NCI-H1105 treated with DMSO at 0.1 percent for 48 hours (cell line): ENCODE results near the gene FKBP7.
A peak's percentile ranks its signal among the peaks of the same experiment; 100 is the strongest.
"Not testable (repeated sequence)": the region's sequence is repeated elsewhere in the genome, so short reads cannot be mapped to it uniquely, and the experiment has no call there.

ENCODE experiments used
- DNase-seq: peaks from one replicate; lab custom pipeline; 2025; lab: John Stamatoyannopoulos, UW

Gene FKBP7, protein sequence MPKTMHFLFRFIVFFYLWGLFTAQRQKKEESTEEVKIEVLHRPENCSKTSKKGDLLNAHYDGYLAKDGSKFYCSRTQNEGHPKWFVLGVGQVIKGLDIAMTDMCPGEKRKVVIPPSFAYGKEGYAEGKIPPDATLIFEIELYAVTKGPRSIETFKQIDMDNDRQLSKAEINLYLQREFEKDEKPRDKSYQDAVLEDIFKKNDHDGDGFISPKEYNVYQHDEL

DNA sequence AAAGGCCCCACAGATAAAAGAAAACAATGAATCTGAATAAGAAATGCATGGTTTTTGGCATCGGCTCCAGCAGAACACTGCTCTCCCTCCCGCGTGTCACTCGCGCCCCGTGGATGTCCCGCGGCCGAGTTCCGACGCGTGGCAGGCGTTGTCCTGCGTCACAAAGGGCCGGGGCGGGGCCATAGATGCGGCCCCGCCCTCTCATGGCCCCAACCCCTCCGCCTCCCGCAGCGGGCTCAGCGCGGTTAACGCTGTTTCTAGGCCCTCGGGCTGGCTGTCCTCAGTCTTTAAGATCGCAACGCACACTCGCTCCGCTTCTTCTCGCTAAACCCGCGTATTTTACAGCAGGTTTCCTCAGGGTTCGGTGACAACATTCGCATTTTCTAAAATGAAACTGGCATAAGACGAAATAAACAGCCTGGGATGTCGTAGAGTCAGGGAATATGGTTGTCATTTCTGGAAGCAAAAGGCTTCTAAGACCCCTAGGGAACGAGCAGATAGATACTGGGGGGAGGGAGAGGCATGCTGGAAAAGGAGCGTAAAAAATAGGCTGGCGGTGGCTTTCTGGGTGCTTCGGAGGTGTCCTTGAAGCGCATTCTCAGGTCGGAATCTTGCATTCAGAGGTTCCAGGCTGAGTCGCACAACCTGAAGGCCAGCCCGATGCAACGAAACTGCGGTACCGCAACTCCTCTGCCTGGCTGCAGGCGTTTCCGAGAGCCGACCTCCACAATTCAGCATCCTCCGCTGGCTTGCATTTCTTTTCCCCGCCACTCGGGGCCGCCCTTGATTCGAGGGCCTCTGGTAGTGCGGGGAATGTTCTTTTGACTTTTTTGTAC lies at the start of gene FKBP7:
Gene FKBP7 (minus strand): TSS at position 162 of the 836 bp plus-strand sequence. CDS start 101 bp downstream, at position 61.
- peak; percentile 77 for DNase-seq

DNA sequence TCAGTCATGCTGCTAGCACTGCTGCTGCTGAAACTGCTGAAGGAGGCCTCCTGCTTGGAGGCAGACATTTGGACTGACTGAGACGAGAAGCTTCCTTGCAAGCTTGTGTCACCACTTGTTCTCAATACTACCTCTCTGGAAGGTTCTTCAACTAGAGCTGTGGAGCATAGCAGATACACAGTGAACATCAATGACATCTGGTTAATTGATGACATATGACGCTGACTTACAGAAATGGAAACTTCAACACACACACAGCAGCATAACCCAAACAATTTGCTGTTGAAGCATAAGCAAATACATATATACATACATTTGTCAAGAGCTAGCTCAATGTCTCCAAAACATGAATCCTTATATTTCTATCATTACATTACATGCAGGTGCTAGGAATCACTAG lies 49.2 kb upstream of the FKBP7 start:
- DNase-seq: no peak

DNA sequence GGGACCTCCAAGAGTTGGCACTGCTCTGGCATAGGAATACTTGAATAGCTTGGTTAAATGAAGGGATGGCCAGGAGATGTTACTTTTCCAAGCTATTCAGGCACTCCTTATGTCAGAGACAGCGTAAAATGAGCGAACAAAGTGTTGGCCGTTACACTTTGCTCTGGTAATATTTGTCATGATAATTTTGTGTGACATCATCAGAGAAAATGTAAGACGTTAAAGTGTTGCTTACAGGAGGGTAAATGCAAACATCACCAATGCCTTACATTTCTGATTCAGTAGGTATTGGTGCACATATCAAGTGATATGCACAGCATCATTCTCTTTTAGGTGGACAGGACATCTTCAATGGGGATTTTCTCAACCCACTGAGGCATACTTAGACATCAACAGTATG lies 47.9 kb upstream of the FKBP7 start:
- no peak for DNase-seq

DNA sequence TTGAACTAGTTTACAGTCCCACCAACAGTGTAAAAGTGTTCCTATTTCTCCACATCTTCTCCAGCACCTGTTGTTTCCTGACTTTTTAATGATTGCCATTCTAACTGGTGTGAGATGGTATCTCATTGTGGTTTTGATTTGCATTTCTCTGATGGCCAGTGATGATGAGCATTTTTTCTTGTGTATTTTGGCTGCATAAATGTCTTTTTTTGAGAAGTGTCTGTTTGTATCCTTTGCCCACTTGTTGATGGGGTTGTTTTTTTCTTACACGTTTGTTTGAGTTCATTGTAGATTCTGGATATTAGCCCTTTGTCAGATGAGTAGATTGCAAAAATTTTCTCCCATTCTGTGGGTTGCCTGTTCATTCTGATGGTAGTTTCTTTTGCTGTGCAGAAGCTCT lies 47.1 kb upstream of the FKBP7 start:
- not testable (repeated sequence) for DNase-seq

DNA sequence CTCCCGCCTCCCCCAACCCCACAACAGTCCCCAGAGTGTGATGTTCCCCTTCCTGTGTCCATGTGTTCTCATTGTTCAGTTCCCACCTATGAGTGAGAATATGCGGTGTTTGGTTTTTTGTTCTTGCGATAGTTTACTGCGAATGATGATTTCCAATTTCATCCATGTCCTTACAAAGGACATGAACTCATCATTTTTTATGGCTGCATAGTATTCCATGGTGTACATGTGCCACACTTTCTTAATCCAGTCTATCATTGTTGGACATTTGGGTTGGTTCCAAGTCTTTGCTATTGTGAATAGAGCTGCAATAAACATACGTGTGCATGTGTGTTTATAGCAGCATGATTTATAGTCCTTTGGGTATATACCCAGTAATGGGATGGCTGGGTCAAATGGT lies 46.6 kb upstream of the FKBP7 start:
- DNase-seq: not testable (repeated sequence)

DNA sequence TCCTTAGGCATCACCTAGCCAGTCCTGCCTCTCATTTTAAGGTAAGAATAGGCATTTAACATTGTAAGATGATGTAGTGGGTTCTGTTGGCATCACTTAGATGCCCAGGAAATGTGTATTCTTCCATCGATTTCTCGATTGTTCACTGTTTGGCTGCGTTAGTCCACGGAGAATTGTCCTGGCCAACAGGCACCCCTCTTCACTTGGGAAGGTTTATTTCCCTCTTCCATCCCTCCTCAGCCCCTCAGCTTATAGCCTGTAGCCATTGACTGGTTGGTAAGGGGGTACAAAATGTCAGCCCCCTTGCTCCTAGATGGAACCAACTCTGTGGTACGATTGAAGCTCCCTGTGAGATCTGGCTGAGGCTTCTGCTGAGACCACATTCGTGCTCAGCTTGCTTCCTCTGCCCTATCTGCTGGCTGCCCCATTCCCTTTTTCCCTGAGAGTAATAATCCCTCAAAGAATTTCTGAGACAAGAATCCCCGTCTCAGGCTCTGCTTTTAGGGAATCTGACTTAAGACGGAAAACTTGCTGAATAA lies 45.3 kb upstream of the FKBP7 start:
- no peak for DNase-seq

DNA sequence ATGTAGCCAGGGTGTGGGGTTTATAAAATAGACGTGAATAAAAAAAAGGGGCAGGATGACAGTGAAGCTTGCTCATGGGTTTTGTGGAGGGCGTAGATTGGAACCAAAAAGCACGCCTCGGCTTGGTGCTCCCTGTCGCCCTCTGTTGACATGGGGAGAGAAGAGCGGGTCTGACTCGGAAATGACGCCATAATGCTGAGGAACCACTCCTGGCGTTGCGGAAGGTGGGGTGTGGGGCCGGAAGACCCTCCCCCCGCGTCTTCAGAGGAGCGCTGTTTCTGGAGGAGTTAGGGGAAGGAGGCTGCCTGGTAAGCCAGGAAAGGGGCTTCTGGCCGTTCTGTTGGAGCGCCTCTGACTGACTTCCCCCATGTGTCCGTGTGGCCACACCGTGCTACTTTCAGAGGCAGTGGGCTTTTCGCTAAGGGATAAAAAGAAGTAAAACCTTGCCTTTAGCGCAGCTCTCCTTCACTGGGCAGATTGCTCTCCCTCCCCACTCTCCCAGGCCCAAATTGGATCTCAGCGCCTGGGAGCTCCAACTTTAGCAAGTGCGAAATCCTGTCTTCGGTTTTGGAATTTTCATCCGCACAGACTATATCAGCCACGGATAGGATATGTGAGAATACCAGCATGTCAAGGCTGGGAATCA lies 44.7 kb upstream of the FKBP7 start:
- peak; percentile 77 for DNase-seq

DNA sequence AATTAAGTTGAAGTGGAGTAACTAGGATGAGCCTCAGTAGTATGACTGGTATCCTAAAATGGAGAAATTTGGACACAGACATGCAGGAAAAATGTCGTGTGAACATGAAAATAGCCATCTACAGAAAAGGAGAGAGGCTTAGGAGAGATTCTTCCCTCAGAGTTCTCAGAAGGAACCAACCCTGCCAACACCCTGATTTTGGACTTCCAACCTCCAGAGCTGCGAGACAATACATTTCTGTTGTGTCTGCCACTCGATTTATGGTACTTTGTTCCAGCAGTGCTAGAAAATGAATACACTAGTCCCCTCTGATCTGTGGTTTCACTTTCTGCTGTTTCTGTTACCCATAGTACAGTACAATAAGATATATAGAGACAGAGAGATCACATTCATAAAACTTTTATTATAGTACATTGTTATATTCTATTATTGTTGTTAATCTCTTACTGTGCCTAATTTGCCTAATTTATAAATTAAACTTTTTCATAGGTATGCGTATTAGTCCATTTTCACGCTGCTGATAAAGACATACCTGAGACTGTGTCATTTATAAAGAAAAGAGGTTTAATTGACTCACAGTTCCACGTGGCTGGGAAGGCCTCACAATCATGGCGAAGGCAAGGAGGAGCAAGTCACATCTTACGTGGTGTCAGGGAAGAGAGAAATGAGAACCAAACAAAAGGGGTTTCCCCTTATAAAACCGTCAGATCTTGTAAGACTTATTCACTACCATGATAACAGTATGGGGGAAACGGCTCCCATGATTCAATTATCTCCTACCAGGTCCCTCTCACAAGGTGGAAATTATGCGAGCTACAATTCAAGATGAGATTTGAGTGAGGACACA lies 43.1 kb upstream of the FKBP7 start:
- DNase-seq: no peak

DNA sequence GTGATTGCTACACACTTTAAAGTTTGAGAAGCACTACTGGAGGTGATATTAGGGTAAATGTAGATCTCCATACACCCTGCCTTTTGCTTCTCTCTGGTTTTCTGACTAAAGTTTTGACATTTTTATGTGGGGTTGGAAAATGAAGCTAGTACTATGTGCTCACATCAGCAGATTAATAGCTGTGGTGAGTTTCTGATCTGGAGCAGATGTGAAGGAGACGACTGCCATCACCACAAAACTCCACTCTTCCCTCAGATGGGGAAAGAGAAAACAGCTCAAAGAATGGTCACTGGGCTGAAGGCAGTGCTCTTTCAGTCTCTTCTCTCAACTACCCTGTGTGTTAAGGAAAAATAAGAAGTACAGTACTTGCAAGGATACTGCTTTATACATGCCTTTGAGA lies 39.1 kb upstream of the FKBP7 start:
- DNase-seq: no peak

DNA sequence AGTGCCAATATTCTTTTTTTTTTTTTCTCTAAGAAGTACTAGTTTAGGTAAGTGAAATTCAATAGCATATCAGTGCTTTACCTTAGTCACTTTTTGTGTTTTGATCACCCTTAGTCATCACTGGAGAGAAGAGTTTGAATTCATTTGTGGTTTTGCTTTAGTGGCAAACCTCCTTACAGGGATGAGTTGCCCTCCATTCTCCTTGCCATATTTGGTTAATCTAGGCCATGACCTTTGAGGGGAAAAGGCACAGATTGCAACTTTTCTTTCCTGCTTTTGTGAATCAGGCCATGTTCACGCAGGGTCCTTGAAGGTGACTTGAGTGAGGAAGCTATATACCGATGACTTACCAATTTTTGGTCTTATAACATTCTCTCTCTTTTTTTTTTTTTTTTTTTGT lies 36.3 kb upstream of the FKBP7 start:
- DNase-seq: no peak

DNA sequence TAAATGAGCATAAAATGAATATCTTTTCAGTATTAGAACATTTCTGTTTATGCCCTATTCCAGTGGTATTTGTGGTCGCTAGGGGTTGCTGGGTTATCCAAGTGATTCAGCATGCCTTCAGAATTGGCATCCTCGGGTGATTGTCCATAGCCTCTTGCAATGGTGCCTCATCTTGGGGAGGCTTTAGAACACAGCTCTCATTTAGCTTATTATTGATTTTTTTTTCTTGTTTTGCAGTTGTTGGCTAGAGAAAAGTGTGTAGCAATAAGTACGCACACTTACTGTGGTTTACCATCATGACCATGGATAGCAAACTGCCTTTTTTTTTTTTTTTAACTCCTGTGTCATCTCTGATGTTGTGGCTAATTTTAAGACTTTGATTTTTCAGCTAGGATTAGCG lies 35.5 kb upstream of the FKBP7 start:
- no peak for DNase-seq

DNA sequence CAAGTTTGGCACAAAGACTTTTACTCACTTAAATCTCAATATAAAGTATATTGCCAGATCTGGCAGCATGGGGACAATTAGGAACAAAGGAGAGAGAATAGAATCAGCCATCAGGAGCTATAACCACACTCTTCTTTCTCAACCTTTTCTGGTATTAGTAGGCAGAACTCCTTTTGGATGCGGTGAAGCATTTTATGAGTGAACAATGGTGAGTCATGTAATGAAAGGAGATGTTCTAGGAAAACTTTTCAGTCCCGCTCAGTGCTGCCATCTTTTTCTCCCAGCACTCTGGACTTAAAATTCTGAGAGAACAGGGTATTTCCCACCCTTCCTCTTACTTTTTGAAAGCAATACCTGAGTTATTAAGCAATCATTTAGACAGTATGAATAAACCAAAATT lies 34.1 kb upstream of the FKBP7 start:
- no peak for DNase-seq

DNA sequence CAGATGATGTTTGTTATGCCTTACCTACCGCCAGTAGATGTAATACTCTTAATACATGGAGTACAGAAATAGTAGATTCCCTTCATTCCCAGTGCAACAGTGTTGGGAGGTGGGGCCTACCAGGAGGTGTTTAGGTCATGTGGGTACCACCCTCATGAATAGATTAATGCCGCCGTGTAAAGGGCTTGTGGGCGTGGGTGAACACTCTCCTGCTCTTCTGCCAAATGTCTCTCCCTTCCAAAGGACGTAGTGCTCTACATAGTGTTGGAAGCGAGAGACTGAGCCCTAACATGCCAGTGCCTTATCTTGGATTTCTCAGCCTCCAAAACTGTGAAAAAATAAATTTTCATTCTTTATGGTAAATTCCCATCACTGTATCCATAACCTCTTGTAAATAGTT lies 32.0 kb upstream of the FKBP7 start:
- no peak for DNase-seq

DNA sequence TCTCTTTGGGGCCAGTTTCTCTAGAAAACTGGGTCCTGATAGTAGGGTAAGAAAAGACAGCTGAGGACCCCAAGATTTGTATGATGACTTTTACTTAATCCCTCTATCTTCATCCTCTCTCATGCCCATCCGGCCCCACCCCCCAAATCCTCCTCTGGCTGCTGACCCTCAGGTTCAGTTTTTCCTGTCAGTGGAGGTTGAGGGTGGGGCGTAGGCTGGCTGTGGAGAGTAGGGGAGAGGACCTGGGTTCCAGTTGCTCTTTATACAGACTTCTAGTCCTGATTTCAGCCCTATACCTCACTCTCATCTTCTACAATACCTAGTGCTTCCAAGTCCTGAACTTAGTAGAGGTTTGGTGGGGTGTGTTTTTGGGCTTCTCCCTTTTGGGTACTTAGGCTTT lies 30.2 kb upstream of the FKBP7 start:
- DNase-seq: no peak

DNA sequence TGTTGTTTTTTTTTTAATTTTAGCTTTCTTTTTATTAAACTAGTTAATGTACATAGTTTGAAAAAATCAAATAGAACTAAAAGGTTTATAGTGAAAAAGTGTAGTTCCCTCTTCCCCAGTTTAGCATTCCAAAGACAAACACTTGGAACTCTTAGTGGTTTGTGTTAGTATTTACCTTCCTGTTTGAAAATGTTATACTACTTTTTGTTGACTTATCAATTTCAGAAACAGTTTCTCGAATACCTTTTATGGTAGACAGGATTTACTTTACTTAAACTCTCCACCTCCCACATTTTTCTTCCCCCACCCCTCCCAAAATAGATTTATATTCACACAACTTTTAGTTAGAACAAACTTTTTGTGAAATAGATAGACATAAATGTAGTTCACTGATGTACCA lies 28.5 kb upstream of the FKBP7 start:
- DNase-seq: no peak

DNA sequence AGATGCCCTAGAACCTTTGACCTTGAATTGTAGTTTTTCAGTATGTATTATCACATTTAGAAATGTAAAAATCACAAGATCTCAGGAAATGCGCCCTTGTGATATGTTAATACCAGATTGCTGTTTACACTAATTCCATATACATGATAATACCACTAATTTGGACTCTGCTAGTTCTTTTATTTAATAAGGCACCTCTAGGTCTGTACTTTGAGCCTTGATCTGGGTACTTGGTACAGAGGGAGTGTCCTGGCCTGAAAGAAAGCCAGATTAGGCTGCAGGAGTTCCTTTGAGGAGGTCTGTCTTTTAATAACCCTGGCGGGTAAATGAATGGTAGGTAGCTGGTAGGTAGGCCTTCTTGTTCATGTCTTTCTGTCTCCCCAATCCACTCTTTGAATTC lies 28.1 kb upstream of the FKBP7 start:
- no peak for DNase-seq

DNA sequence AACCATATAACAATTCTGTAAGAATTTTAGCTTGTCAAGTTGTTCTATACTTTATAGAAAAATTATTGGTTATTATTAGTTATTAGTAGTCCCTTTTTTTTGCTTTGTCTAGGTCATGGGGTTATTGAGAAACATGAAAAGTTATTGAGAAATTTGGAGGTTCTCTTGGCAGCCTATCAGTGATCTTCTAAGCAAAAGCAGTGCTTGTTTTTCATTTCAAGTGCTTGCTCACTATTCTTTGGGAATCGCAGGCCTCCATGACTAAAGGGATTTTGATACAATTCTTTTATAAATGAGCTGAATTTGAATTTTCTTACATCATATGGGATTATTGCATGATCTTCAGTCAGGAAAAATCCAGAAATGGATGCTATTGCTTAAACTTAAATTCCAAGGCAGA lies 27.7 kb upstream of the FKBP7 start:
- no peak for DNase-seq

DNA sequence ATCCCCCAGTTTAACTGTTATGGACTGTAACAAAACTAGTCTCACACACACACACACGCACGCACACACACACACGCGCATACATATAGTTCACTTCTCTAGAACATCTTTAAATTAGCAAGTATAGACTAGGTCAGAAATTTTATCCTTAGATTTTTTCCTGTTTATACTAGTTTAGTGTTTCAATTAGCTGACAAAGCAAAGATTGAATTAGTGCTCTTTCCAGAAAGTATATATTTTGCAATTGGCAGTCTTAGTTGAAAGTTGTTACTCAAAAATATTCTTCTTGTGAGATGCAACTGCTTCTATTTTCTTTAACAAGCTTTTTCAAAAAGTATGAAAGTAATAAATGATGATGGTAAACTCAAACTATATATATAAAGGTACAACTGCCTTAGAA lies 24.4 kb upstream of the FKBP7 start:
- DNase-seq: no peak

DNA sequence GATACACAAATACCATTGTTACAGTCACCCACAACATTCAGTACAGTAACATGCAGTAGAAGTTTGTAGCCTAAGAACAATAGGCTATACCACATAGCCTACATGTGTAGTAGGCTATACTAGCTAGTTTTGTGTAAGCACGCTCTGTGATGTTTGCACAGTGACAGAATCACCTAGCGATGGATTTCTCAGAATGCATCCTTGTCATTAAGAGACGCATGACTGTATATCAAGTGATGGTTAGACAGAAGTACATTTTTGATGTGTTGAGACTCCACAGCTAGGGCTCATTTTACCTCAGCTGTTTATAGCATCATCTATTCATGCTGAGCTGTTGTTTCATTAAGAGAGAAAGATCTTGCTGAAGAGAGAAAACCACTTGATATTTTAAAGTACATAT lies 21.2 kb upstream of the FKBP7 start:
- DNase-seq: no peak

DNA sequence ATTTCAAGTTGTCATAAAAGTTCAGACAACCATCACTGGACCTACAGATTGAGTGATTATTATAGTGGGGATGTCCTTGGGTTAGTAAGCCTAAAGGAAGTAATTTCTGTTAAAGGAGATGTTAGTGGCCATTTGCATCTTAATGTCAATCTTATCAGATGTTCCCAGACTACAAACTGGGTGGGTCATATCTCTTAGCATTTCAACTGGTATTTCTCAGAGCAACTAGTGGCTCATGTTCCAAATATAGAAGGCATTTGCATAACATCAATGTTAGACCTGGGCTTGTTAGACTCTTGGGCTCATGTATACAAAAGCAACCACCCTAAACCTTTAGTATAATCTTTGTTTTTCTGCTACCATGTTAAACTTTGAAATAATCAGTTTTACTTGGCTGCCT lies 19.7 kb upstream of the FKBP7 start:
- DNase-seq: no peak

DNA sequence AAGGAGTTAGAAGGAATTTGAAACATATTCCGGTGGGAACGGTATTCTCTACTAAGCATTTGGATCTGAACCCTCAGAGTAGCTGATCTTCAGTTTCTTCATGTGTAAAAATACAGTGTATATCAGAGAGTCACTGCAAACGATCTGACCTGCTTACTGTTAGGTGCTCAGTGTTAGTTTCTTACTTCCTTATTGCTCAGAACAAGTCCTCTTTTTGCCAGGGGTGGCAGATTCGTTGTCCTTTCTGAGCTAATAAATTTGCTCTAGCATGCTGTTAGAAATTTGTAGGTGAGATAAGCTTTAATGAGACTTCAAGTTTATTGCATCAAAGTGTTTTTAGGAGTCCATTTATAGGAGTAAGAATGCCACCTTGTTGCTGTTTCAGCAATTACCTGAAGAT lies 17.6 kb upstream of the FKBP7 start:
- no peak for DNase-seq

DNA sequence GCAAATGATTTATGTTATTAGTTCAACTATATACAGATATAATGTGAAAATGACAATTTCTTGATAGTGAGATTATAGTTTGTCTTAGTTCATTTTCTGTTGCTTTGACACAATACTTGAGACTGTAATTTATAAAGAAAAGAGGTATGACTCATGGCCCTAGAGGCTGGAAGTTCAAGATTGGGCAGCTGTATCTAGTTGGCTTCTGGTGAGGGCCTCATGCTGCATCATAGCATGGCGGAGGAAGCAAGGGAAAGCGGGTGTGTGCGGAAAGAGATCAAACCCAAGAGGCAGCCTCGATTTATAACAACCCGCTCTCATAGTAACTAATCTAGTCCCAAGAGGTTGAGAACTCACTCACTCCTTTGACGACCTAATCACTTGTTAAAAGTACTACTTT lies 13.2 kb upstream of the FKBP7 start:
- no peak for DNase-seq
